ENCODE results near the gene CAND2.

DNA sequence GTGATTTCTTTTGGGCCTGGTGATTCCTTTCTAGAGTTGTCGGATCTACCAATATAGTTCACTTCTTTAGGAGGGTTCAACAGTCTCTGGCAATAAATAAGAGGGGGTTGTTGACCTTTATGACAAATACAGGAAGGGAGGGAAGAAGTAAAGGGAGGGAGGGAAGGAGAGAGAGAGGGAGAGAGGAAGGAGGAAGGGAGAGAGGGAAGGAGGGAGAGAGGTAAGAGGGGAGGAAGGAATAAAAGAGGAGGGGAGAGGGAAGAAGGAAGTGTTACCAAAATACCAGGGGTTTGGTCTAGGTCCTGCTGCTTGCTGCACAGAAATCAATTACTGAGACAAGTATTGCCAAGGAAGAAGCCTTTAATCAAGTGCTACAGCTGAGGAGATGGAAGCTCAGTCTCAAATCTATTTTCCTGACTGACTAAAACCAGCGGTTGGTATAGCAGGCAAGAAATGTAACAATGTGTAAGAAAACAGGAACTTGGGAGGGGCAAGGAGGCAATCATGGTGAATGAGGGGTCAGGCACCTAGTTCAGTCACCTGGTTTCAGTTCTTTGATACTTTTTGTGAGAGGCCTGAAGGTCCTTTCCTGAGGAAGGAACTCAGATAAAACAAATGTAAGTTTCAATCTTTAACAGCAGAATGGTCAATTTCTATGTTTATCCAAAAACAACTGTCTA, 23.3 kb upstream of the CAND2 start:
- TF ChIP-seq, protein P1, sequence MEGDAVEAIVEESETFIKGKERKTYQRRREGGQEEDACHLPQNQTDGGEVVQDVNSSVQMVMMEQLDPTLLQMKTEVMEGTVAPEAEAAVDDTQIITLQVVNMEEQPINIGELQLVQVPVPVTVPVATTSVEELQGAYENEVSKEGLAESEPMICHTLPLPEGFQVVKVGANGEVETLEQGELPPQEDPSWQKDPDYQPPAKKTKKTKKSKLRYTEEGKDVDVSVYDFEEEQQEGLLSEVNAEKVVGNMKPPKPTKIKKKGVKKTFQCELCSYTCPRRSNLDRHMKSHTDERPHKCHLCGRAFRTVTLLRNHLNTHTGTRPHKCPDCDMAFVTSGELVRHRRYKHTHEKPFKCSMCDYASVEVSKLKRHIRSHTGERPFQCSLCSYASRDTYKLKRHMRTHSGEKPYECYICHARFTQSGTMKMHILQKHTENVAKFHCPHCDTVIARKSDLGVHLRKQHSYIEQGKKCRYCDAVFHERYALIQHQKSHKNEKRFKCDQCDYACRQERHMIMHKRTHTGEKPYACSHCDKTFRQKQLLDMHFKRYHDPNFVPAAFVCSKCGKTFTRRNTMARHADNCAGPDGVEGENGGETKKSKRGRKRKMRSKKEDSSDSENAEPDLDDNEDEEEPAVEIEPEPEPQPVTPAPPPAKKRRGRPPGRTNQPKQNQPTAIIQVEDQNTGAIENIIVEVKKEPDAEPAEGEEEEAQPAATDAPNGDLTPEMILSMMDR (IDR thresholded peaks at IDR 0.05; ENCODE audit: control extremely low read depth in 1 of 3, insufficient read depth in 1 of 3, low read depth in 1 of 3, low read length in 3 of 3) = no peak
- TF ChIP-seq KDM5A (IDR thresholded peaks at IDR 0.05; ENCODE audit: low read length) = no peak
- TF ChIP-seq TBP (IDR thresholded peaks at IDR 0.05; ENCODE audit: low read depth, low read length) = no peak
- no peak for TF ChIP-seq SP1 (IDR thresholded peaks at IDR 0.05; ENCODE audit: low read depth, low read length)
- TF ChIP-seq, protein P2, sequence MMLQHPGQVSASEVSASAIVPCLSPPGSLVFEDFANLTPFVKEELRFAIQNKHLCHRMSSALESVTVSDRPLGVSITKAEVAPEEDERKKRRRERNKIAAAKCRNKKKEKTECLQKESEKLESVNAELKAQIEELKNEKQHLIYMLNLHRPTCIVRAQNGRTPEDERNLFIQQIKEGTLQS (IDR thresholded peaks at IDR 0.05; ENCODE audit: insufficient read depth, low read depth, low read length) = no peak

Data from H1 (cell line).